ENCODE measurements around the gene TMEM168. TPM values are rescaled to one million over a fixed set of nuclear protein-coding genes. Genes with fewer than 3 reads are reported as not detected.
A peak's percentile ranks its signal among the peaks of the same experiment; 100 is the strongest.
"Not testable (repeated sequence)": the region's sequence is repeated elsewhere in the genome, so short reads cannot be mapped to it uniquely, and the experiment has no call there.

TMEM168 gene
- polyA plus RNA-seq, 1 donor: 37.5 TPM

DNA sequence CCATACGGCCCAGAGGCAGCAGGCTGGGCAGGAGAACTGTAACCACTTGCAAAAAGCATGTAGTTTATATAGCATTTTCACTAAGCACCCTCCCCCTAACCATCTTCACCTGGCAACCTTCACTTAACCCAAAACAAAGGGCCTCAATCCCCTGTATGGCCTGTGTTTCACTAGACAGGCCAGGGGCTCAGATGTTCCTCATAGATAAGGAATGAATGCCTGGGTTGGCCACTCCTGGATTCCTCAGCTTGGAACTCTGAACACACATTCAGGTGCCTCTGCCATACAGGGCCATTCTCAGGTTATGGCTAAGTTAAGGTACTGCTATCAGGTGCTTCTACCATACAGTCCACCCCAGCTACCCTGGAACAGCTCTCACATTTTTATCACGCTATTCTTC lies 10.3 kb upstream of the TMEM168 start:
- DNase-seq: no peak
- H3K4me3 ChIP-seq (ENCODE audit: low read length): no peak overlapping the region
- no peaks in the 10 kb centered on the region for H3K4me1 ChIP-seq (ENCODE audit: control insufficient read depth, insufficient read depth, low read length)
- H3K27me3 ChIP-seq (ENCODE audit: control insufficient read depth, insufficient read depth, low read length): no peaks in the 10 kb centered on the region
- WGBS (ENCODE audit: insufficient coverage, low lambda C conversion rate): no CpG with 5 or more reads among the region's 2 CpGs
- no peaks in the 10 kb centered on the region for H3K36me3 ChIP-seq (ENCODE audit: control insufficient read depth, insufficient read depth, low read length)
- no peaks in the 10 kb centered on the region for H3K9me3 ChIP-seq (ENCODE audit: control insufficient read depth, low read depth, low read length)
- H3K27ac ChIP-seq (ENCODE audit: low read length): no peak overlapping the region

DNA sequence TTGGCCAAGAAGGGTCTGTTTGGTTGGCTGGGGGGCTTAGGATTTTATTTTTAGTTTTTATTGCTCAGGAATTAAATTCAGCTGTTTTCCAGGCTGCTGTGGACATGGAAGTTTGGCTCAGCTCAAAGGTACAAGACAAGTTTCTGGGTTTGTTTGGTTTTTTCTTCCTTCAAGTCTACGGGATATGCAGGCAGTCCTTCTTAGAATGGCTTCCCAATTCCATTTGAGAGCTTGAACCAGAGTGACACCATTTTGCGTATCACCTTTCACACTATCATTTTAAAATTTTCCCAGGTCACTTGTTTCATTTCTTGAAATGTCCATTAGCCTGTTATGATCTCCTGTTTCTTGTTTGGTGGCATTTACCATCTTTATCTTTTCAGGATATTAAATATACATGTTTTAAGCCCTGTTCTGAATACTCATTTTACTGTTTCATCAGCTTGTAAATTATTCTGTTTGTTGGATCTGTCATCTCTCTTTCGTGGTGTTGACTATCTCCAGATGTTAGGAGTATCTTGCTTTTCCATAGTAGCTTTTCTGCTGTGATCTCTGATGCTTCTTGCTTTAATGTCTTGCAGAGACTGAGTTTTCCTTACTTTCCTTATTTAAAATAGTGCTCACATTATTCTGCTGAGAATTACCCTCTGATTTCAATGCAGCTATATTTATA lies 9.4 kb upstream of the TMEM168 start:
- 94% methylated on average over 3 of the region's 3 CpGs for WGBS (ENCODE audit: insufficient coverage, low lambda C conversion rate)
- Histone ChIP-seq H3K36me3 (ENCODE audit: control insufficient read depth, insufficient read depth, low read length) (no peaks in the 10 kb centered on the region), H3K27me3 (ENCODE audit: control insufficient read depth, insufficient read depth, low read length) (no peaks in the 10 kb centered on the region), H3K4me3 (ENCODE audit: low read length) (no peak overlapping the region), H3K27ac (ENCODE audit: low read length) (no peak overlapping the region), H3K9me3 (ENCODE audit: control insufficient read depth, low read depth, low read length) (no peaks in the 10 kb centered on the region), H3K4me1 (ENCODE audit: control insufficient read depth, insufficient read depth, low read length) (no peaks in the 10 kb centered on the region)
- no peak for DNase-seq

DNA sequence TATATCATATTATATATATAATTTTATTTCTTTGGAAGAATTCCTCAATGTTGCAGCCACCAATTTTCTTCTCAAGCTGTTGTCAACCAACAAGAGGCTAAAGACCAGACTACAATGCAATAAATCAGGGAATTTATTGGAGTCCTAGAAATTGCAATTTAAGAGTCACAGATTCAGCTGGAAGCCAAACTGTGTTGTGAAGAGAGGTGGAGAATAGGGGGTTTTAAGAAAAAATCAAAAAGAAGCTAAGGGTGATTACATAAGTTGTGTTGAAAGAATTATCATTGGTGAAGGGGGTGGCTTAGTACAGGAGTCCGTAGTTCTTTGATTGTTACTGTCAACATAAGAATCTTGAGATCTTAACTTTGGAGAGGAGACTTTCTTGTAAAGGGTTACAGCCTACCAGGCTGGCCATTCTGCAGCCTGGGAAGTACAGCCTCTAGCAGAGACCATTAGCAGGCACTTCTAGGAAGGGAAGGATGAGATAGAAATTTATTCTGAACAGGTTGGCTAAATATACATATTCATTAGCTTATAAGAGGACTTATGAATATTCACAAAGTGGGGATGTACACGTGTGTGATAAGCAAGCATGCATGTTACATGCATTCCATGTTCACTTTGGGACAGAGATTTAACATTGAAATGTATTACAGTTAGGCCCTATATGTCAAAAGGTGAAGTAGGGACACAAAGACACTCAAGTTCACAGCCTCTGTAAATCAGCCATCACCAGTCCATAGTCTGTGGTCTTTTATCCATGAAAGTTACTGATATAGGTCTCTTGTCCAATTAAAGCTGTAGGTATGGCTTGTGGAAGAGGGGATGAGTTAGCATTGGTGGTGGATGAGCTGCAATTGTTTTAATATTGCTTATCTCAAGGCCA lies 8.3 kb upstream of the TMEM168 start:
- 100% methylated on average over 1 of the region's 2 CpGs for WGBS (ENCODE audit: insufficient coverage, low lambda C conversion rate)
- DNase-seq: no peak

DNA sequence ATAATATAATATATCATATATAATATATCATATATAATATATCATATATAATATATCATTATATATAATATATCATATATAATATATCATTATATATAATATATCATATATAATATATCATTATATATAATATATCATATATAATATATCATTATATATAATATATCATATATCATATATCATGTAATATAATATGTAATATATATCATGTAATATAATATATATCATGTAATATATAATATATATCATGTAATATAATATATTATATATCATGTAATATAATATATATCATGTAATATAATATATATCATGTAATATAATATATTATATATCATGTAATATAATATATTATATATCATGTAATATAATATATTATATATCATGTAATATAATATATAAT lies 6.4 kb upstream of the TMEM168 start:
- not testable (repeated sequence) for H3K4me3 ChIP-seq (ENCODE audit: low read length); H3K27me3 ChIP-seq (ENCODE audit: control insufficient read depth, insufficient read depth, low read length); H3K27ac ChIP-seq (ENCODE audit: low read length); H3K9me3 ChIP-seq (ENCODE audit: control insufficient read depth, low read depth, low read length); H3K36me3 ChIP-seq (ENCODE audit: control insufficient read depth, insufficient read depth, low read length); DNase-seq; H3K4me1 ChIP-seq (ENCODE audit: control insufficient read depth, insufficient read depth, low read length)

More for the DNA sequence above, 8.3 kb upstream of the TMEM168 start:
- Histone ChIP-seq H3K4me1 (ENCODE audit: control insufficient read depth, insufficient read depth, low read length) (no peaks in the 10 kb centered on the region), H3K36me3 (ENCODE audit: control insufficient read depth, insufficient read depth, low read length) (no peaks in the 10 kb centered on the region), H3K4me3 (ENCODE audit: low read length) (no peak overlapping the region), H3K9me3 (ENCODE audit: control insufficient read depth, low read depth, low read length) (no peaks in the 10 kb centered on the region), H3K27ac (ENCODE audit: low read length) (no peak overlapping the region), H3K27me3 (ENCODE audit: control insufficient read depth, insufficient read depth, low read length) (no peaks in the 10 kb centered on the region)

DNA sequence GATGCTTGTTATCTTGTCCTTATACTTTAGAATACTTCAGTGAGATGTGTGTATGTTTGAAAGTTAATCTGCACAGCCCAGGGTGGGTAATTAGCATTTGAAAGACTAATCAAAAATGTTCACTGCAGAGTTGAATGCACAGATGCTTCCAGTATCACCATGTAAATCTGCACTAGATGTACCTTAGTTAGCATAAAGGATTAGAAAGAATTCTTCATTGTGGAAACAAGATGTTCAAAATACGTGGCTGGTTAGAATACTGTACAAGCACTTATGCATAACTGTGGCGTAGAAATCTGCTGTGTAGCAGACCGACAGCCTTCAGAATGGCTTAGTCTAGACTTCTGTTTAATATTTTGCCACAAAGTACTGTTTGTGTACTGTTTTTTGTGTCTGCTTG lies 2.2 kb upstream of the TMEM168 start:
- H3K4me1 ChIP-seq (ENCODE audit: control insufficient read depth, insufficient read depth, low read length): peaks cover 11% of the 10 kb centered on the region
- H3K4me3 ChIP-seq (ENCODE audit: low read length): no peak overlapping the region
- no peak overlapping the region for H3K27ac ChIP-seq (ENCODE audit: low read length)
- no peaks in the 10 kb centered on the region for H3K9me3 ChIP-seq (ENCODE audit: control insufficient read depth, low read depth, low read length)
- no peak for DNase-seq
- no CpG with 5 or more reads among the region's 3 CpGs for WGBS (ENCODE audit: insufficient coverage, low lambda C conversion rate)
- no peaks in the 10 kb centered on the region for H3K27me3 ChIP-seq (ENCODE audit: control insufficient read depth, insufficient read depth, low read length)
- no peaks in the 10 kb centered on the region for H3K36me3 ChIP-seq (ENCODE audit: control insufficient read depth, insufficient read depth, low read length)

DNA sequence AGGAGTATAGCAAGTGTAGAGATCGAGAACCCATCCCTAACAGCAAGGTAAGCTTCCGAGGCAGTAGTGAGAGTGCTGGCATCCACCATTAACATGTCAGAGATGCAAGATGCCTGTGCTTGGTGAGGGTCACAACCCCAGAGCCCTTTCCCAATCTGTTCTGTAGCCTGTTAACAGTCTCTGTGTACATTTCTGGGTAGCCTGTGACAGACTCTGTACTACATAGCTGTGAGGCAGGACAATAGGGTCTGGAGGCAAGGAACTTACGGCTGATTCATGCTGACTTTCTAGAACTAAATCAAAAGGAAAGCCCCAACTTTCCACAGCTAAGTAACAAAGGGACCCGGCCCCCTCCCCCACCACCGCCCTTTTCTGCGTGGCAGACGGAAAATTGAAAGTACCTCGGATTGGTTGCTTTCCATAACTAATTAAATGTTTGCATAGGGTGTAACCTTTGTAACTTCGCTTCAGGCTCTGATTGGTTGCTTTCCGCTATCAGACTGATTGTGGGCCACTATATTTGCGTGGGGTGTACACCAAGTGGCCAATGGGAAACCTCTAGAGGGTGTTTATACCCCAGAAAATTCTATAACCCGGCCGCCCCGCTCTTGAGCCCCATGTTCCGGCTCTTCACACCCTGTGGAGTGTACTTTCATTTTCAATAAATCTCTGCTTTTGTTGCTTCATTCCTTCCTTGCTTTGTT lies 1.4 kb upstream of the TMEM168 start:
- no peak for DNase-seq
- Histone ChIP-seq H3K4me3 (ENCODE audit: low read length) (no peak overlapping the region), H3K27me3 (ENCODE audit: control insufficient read depth, insufficient read depth, low read length) (no peaks in the 10 kb centered on the region), H3K27ac (ENCODE audit: low read length) (no peak overlapping the region), H3K36me3 (ENCODE audit: control insufficient read depth, insufficient read depth, low read length) (no peaks in the 10 kb centered on the region), H3K4me1 (ENCODE audit: control insufficient read depth, insufficient read depth, low read length) (peaks cover 11% of the 10 kb centered on the region), H3K9me3 (ENCODE audit: control insufficient read depth, low read depth, low read length) (no peaks in the 10 kb centered on the region)
- WGBS (ENCODE audit: insufficient coverage, low lambda C conversion rate): 100% methylated on average over 1 of the region's 15 CpGs

DNA sequence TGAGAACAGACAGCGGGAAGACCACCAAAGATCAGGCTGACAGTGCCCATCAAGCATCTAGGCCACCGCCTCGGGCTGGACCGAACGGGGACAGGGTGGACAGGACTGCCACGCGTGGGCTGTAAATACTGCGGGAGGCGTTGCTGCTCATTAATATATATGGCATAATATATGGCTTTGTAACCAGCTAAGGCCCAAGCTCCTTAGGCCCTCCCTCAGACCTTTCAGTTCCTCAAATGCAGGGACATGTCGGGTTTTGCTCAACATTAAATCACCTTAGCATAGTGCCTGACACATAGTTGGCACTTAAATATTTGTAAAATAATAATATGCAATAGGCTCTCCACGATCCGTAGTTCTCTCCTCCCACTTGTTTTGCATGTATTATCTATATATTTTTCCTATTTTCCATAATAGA lies 402 bp upstream of the TMEM168 start:
- DNase-seq: no peak
- Histone ChIP-seq H3K36me3 (ENCODE audit: control insufficient read depth, insufficient read depth, low read length) (no peaks in the 10 kb centered on the region), H3K4me1 (ENCODE audit: control insufficient read depth, insufficient read depth, low read length) (peaks cover 11% of the 10 kb centered on the region), H3K27me3 (ENCODE audit: control insufficient read depth, insufficient read depth, low read length) (no peaks in the 10 kb centered on the region), H3K4me3 (ENCODE audit: low read length) (peak overlapping the region; percentile 82), H3K9me3 (ENCODE audit: control insufficient read depth, low read depth, low read length) (no peaks in the 10 kb centered on the region), H3K27ac (ENCODE audit: low read length) (peak overlapping the region; percentile 88)
- 86% methylated on average over 1 of the region's 12 CpGs for WGBS (ENCODE audit: insufficient coverage, low lambda C conversion rate)

DNA sequence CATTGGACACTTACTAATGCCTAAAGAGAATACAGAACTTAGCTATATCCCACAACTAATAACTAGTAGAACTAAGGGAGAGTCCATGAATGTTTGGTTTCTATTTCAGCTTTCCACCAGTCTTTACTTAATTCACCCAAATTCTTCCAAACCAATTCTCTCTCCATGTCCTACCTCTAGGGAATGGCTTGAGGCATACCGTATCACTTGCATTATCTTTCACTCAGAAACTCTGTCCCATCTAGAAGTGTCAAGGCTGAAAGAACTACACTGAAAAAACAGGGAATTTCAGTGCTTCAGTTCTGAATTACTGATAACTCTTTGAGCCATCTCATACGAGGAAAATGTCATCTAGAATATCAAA lies 758 bp downstream of the TMEM168 start:
- Histone ChIP-seq H3K27ac (ENCODE audit: low read length) (peak overlapping the region; percentile 88), H3K27me3 (ENCODE audit: control insufficient read depth, insufficient read depth, low read length) (no peaks in the 10 kb centered on the region), H3K4me1 (ENCODE audit: control insufficient read depth, insufficient read depth, low read length) (peaks cover 11% of the 10 kb centered on the region), H3K4me3 (ENCODE audit: low read length) (peak overlapping the region; percentile 82), H3K9me3 (ENCODE audit: control insufficient read depth, low read depth, low read length) (no peaks in the 10 kb centered on the region), H3K36me3 (ENCODE audit: control insufficient read depth, insufficient read depth, low read length) (no peaks in the 10 kb centered on the region)
- no peak for DNase-seq
- no CpG with 5 or more reads among the region's 2 CpGs for WGBS (ENCODE audit: insufficient coverage, low lambda C conversion rate)

DNA sequence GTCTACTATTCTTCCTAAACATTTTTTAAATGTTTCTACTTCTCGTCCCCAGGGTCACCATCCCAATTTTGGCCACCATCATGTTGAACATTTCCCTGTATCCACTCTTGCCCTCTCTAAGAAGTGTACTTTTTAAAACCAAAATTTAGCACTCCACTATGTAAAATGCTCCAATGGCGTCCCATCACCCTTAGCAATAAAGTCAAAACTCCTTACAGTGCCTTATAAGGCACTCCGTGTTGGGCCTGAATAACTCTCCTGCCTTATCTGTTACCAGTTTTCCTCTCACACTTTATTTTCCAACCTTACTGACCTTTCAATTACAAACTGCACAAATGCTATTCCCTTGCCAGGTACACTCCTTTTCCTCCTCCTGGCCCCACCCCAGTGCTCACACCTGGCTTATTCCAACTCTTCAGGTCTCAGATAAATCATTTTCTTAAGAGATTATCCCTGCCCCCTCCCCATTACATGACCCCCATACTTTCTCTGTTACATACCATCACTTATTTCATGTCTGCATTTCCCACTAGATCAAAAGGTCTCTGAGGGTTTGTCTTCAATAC lies 1.3 kb downstream of the TMEM168 start:
- peak in 1 of 2 donors; percentile 36 for DNase-seq
- 80% methylated on average over 1 of the region's 3 CpGs for WGBS (ENCODE audit: insufficient coverage, low lambda C conversion rate)

DNA sequence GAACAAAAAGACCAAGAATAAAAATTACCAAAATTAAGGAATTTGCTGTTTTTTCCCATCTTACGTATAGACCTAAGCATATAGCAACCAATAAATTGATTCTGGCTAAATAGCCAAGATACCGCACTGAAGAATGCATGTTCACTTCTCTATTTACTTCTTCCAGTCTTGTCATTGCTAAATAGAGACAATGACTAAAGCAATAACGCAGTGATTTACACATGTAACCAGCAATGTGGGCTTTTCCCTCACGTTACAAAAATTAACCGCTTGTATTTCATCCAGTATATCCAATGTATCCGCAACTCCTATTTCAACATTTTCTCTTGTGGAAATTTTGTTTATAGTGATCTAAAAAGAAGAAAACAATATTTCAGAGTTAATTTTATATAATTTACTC lies 5.6 kb downstream of the TMEM168 start:
- WGBS (ENCODE audit: insufficient coverage, low lambda C conversion rate): 96% methylated on average over 3 of the region's 6 CpGs
- no peak overlapping the region for H3K27ac ChIP-seq (ENCODE audit: low read length)
- no peak for DNase-seq
- H3K9me3 ChIP-seq (ENCODE audit: control insufficient read depth, low read depth, low read length): no peaks in the 10 kb centered on the region
- H3K36me3 ChIP-seq (ENCODE audit: control insufficient read depth, insufficient read depth, low read length): peaks cover 19% of the 10 kb centered on the region
- no peaks in the 10 kb centered on the region for H3K27me3 ChIP-seq (ENCODE audit: control insufficient read depth, insufficient read depth, low read length)
- H3K4me1 ChIP-seq (ENCODE audit: control insufficient read depth, insufficient read depth, low read length): peaks cover 8% of the 10 kb centered on the region
- no peak overlapping the region for H3K4me3 ChIP-seq (ENCODE audit: low read length)

More for the DNA sequence above, 1.3 kb downstream of the TMEM168 start:
- Histone ChIP-seq H3K27ac (ENCODE audit: low read length) (peak overlapping the region; percentile 88), H3K9me3 (ENCODE audit: control insufficient read depth, low read depth, low read length) (no peaks in the 10 kb centered on the region), H3K36me3 (ENCODE audit: control insufficient read depth, insufficient read depth, low read length) (peaks cover 5% of the 10 kb centered on the region), H3K4me1 (ENCODE audit: control insufficient read depth, insufficient read depth, low read length) (peaks cover 11% of the 10 kb centered on the region), H3K27me3 (ENCODE audit: control insufficient read depth, insufficient read depth, low read length) (no peaks in the 10 kb centered on the region), H3K4me3 (ENCODE audit: low read length) (peak overlapping the region; percentile 82)
